ENCODE results near the gene SRPK2. TPM values are rescaled to one million over a fixed set of nuclear protein-coding genes. Genes with fewer than 3 reads are reported as not detected.
A peak's percentile ranks its signal among the peaks of the same experiment; 100 is the strongest.

SRPK2 gene
- total and polyA plus RNA-seq, 7 donors = 12.0 to 57.6 (median 42.9) TPM

- DNase-seq = no peak
- Histone ChIP-seq H3K4me3 (no peak overlapping the region), H3K4me1 (peaks cover 0 to 14% (median 9%) of the 10 kb centered on the region in 4 donors), H3K9me3 (no peaks in the 10 kb centered on the region), H3K36me3 (no peaks in the 10 kb centered on the region), H3K27ac (no peak overlapping the region), H3K27me3 (no peaks in the 10 kb centered on the region)
- intact Hi-C loops (cut with DNase I) = no loop called here
- 27 to 34% methylated on average over 3 of the region's 3 CpGs for WGBS, 2 donors
- no peak for TF ChIP-seq POLR2A (IDR thresholded peaks at IDR 0.05)
- no peak for TF ChIP-seq EP300 (IDR thresholded peaks at IDR 0.05)
- no peak for TF ChIP-seq POLR2AphosphoS5 (IDR thresholded peaks at IDR 0.05)
- no peak for TF ChIP-seq CTCF (IDR thresholded peaks at IDR 0.05)
These were observed 43.0 kb downstream of the SRPK2 start for GRCh38 chr7:105345725-105346124.

- Histone ChIP-seq H3K36me3 (no peaks in the 10 kb centered on the region), H3K27me3 (no peaks in the 10 kb centered on the region), H3K4me1 (peaks cover 0 to 14% (median 10%) of the 10 kb centered on the region in 4 donors), H3K4me3 (no peak overlapping the region), H3K9me3 (no peaks in the 10 kb centered on the region), H3K27ac (no peak overlapping the region)
- WGBS, 2 donors = 92 to 97% methylated on average over 3 of the region's 3 CpGs
- no peak for DNase-seq
- intact Hi-C loops (cut with DNase I) = no loop called here
- no peak for TF ChIP-seq EP300 (IDR thresholded peaks at IDR 0.05)
- no peak for TF ChIP-seq POLR2AphosphoS5 (IDR thresholded peaks at IDR 0.05)
- TF ChIP-seq POLR2A (IDR thresholded peaks at IDR 0.05) = no peak
- no peak for TF ChIP-seq CTCF (IDR thresholded peaks at IDR 0.05)
These were observed 43.7 kb downstream of the SRPK2 start for GRCh38 chr7:105345003-105345402.

GRCh38 chr7:105339404-105340323, 49.1 kb downstream of the SRPK2 start:
- intact Hi-C loops (cut with DNase I) = loop anchor here (10.0 kb wide), 1 partner anchor 355 kb away; no protein-coding TSS in a partner anchor
- no peak overlapping the region for H3K27ac ChIP-seq
- no peaks in the 10 kb centered on the region for H3K27me3 ChIP-seq
- no peak for DNase-seq
- peaks cover 0 to 10% (median 8%) of the 10 kb centered on the region in 4 donors for H3K4me1 ChIP-seq
- TF ChIP-seq POLR2A (IDR thresholded peaks at IDR 0.05) (no peak), POLR2AphosphoS5 (IDR thresholded peaks at IDR 0.05) (no peak), CTCF (IDR thresholded peaks at IDR 0.05) (no peak), EP300 (IDR thresholded peaks at IDR 0.05) (no peak)
- WGBS, 2 donors = 88 to 93% methylated on average over 12 of the region's 12 CpGs
- no peak overlapping the region for H3K4me3 ChIP-seq
- H3K9me3 ChIP-seq = no peaks in the 10 kb centered on the region
- H3K36me3 ChIP-seq = no peaks in the 10 kb centered on the region

- DNase-seq = no peak
- no peaks in the 10 kb centered on the region for H3K36me3 ChIP-seq
- intact Hi-C loops (cut with DNase I) = loop anchor here (10.0 kb wide), 1 partner anchor 353 kb away; no protein-coding TSS in a partner anchor
- TF ChIP-seq POLR2A (IDR thresholded peaks at IDR 0.05) (no peak), CTCF (IDR thresholded peaks at IDR 0.05) (no peak), POLR2AphosphoS5 (IDR thresholded peaks at IDR 0.05) (no peak), EP300 (IDR thresholded peaks at IDR 0.05) (no peak)
- H3K27ac ChIP-seq = peak overlapping the region in 2 of 4 donors; percentile 15 to 25
- H3K9me3 ChIP-seq = no peaks in the 10 kb centered on the region
- no peaks in the 10 kb centered on the region for H3K27me3 ChIP-seq
- no peak overlapping the region for H3K4me3 ChIP-seq
- 91 to 92% methylated on average over 4 of the region's 4 CpGs for WGBS, 2 donors
- peaks cover 0 to 10% (median 7%) of the 10 kb centered on the region in 4 donors for H3K4me1 ChIP-seq
These were observed 51.2 kb downstream of the SRPK2 start for GRCh38 chr7:105337529-105337928.

Data from sigmoid colon (tissue), 7 donors.